HG03175 (cell line): ENCODE results near the gene USP25.

Source experiments
- ATAC-seq: cut with Tn5 transposase; IDR thresholded peaks from one replicate; pipeline ENCODE4 v1.9.1; 2021; ENCODE audit warnings: mild to moderate bottlenecking, moderate library complexity; ENCODE audit not compliant: unreplicated experiment

Gene USP25

DNA sequence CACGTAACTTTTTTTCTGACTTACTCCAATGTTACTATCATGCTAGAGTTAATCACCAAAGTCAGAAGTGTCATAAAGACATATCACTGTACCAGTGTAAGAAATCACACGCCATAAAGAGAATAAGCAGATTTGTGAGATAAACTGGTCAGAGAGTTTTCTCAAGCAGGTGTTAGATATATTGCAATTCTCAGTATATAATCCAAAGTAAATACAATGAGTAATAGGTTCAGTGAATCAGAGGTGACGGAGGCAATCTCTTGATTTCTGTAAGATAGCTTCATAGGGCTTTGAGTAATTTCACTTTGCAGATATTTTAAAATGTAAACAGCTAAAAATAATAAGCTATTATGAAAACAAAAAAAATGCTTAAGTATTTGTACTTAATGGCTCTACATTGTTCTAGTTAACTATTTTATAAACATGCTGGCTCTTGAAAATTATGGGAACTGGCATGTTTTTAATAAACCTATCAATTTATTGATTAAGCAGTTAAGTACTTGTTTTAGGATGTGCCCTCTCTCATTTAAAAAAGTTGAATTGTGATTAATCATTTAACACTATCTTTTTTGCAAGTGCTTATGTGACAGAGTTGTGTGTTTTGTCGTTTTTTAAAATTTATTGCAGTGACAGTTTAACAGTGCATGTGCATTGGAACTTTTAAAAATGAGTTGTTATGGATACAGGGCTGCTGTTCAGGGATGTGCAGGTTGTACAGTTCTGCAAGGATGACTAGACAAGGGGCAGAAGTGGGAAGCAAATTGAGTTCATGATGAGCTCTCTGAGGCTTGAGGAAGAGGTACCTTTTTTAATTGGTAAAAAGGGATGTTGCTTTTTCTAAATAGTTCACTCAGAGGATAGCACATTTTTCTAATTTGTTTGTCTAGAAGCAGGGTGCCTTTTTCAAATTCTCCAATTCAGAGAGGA is 119.1 kb downstream of the USP25 start:
- no peak for ATAC-seq

DNA sequence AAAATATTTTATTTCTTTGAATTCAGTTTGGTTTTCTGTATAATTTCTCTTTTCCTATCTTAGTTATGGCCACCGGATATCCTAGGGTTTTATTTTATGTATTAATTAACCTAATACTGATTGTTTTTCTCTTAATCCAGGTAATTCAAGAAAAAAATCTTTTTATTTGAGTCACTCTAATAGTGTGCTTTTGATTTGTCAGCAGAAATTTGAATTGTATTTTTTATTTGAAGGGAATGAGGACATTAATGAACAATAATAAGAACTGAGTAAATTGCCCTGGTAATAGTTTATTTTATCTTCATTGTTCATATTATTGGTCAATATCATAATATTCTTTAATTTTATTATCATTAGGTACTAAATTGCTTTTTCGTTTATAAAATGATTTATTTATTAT is 120.1 kb downstream of the USP25 start:
- ATAC-seq, result no peak

DNA sequence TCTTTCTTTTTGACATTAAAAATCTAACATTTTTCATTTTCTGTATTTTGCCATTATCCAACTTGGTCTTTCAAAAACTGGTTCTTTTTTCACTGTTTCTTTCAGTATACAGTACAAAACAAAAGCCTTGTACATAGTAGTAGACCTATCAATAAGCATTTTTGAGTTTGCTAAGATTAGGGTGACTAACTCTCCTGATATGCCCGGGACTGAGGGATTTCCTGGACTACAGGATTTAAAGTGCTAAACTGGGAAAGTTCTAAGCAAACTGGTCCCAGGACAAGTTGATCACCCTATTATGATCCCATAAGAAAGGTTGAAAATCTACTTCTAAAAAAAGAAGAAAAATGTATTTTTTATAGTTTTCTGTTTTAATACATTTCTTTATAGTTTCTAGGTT is 120.9 kb downstream of the USP25 start:
- no peak for ATAC-seq

DNA sequence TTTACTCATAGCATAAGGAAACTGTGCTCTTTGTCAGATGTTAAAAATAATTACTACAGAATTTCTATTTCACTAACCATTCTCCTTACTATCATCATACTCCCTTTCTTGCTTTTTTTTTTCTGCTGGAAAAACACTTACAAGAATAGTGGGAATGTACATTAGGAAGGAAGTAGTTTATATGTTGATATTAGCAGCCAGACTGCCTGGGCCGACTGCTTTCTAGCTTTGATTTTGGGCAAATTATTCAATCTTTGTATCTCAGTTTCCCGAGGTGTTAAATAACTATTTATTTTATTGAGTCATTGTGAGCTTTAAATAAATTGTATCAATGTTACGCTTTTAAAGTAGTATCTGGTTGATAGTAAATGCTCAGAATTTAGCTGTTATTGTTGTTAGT is 122.4 kb downstream of the USP25 start:
- no peak for ATAC-seq

DNA sequence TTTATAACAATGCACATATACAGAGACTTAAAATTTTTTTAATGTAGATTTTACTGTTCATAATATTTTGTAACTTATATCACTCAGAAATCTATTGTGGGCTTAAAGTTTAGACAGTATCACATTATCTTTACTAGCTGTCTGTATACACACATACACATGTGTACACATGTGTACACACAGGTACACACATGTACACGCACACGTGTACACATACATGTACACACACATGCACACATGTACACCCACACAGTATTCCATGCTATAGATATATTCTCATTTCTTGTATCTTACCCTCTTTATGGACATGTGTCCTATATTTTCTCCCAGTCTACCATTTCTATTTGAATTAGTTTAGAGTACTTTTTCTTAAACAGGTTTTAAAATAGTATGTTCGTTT is 123.3 kb downstream of the USP25 start:
- ATAC-seq, result no peak

DNA sequence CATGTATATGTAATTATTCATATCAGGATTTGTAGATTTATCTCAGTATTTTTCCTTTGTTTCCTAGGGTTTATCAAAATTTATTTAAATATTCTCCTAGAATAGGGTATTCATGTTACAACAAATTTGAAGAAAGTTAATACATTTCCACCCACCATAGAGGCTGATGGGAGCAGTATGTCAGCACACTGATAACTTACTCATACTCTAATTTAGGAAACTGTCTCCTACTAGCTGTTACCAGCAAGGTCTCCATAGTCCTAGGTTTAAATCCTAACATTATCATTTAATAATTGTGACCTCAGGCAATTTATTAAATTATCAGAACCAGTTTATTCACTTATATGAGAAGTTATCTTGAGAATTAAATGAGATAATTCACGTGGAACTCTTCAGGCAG is 127.0 kb downstream of the USP25 start:
- ATAC-seq, result no peak

DNA sequence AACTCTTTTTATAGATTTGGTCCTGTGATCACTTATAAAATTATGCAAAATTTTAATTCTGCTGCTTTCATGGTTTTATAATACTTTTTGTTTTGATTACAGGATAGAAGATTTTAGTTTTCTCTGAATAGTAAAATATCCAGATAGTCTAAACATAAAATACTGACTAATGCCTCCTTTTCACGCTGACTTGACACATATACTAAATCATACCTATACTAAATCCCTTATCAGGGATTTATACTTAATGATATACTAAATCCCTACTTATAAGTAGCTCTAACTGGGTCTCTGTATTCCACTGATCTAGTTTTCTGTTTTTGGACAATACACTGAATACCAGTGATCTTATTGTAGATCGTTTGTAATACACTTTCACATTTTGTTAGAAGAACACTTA is 128.0 kb downstream of the USP25 start:
- no peak for ATAC-seq

DNA sequence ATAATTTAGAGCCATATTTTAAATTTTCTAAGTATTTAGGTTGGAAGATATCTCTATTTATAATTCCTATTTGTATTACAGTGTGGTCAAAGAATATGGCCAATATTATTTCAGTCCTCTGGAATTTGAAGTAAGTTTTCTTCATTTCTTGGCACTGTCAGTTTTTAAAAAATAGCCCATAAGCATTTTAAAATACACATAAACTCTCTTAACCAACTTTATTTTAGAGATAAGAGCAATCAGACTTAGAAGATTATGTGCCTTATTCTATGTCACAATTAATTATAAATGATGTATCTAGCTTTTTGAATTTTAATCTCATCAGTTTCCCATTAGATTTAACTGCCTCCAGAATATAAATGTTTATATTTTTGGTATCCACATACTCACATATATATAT is 130.8 kb downstream of the USP25 start:
- no peak for ATAC-seq

DNA sequence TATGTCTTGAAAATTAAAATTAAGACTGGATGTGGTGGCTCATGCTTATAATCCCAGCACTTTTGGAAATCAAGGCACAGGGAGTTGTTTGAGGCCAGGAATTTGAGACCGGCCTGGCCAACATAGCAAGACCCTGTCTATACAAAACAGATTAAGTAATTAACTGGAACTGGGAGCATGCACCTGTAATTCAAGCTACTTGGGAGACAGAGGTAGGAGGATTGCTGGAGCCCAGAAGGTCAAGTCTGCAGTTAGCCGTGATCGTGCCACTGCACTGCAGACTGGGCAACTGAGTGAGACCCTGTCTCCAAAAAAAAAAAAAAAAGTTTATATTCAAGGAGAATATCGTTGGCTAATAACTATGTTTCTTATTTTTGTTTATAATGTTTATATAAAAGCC is 139.2 kb downstream of the USP25 start:
- no peak for ATAC-seq

DNA sequence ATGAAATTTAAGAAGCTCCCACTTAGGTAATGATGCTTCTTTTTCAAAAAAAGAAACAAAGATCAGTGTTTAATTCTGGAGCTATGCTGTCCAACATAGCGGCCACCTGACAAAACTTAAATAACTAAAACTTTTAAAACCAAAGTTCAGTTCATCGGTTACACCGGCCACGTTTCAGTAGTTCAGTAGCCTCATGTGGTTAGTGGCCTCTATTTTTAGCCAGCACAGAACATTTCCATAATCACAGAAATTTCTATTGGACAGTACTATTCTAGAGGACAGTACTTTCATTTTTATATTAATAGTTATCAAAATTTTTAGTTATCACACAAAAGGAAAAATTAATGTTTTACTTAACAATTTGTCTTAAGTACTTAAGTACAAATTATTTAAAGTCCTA is 141.0 kb downstream of the USP25 start:
- ATAC-seq, result peak; percentile 78

GRCh38 chr21:15872236-15872635 is 142.5 kb downstream of the USP25 start:
- no peak for ATAC-seq

DNA sequence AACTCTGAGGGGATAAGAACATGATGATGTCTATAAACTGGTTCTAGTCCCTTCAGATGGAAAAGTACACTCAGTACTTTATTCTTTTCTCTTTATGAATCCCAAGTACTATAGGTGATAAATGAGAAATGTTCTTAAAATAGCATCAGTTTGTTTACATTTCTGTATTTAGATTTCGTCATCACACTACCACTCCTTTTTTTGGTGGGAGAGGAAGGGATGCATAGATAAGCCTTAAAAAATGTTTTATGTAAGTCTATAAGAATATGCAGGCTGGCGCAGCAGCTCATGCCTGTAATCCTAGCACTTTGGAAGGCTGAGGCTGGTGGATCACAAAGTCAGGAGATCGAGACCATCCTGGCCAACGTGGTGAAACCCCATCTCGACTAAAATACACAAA is 144.8 kb downstream of the USP25 start:
- no peak for ATAC-seq

DNA sequence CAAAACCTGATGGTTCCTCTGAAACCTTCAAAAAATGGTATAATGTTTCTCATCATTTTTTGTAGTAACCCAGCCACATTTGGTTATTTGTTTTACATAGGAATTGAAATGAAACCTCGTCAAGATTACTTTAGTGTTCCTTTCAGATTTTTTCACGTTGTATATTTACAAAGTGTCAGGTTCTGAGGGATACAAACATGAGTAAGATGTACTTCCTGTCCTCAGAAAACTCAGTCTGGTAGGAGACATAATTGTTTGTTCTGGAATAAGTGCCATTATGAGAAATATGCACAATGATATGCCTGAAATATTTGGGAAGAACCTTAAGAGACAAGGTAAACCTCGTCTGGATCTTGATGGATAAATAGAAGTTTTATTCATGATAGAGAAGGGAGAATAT is 145.5 kb downstream of the USP25 start:
- no peak for ATAC-seq

DNA sequence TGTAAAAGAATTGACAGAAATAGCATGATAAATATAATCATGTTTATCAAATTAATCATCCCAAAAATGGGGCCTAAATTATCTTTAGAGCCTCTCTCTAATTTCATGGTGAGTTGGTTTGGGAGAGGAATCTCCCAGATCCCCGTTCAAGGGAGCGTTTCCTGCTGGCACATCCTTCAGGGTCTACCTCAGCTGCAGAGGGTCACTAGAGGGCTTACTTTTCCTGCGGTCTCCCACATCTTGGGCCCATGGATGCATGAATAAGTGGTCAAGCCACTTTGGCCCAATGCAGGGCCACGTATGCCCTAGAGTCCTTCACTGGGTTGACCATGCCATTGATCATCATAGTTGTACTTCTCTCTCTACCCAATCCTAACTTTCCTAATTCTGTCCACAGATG is 164.1 kb downstream of the USP25 start:
- no peak for ATAC-seq

- no peak for ATAC-seq
Measured at GRCh38 chr21:15894596-15894995, 164.8 kb downstream of the USP25 start.

DNA sequence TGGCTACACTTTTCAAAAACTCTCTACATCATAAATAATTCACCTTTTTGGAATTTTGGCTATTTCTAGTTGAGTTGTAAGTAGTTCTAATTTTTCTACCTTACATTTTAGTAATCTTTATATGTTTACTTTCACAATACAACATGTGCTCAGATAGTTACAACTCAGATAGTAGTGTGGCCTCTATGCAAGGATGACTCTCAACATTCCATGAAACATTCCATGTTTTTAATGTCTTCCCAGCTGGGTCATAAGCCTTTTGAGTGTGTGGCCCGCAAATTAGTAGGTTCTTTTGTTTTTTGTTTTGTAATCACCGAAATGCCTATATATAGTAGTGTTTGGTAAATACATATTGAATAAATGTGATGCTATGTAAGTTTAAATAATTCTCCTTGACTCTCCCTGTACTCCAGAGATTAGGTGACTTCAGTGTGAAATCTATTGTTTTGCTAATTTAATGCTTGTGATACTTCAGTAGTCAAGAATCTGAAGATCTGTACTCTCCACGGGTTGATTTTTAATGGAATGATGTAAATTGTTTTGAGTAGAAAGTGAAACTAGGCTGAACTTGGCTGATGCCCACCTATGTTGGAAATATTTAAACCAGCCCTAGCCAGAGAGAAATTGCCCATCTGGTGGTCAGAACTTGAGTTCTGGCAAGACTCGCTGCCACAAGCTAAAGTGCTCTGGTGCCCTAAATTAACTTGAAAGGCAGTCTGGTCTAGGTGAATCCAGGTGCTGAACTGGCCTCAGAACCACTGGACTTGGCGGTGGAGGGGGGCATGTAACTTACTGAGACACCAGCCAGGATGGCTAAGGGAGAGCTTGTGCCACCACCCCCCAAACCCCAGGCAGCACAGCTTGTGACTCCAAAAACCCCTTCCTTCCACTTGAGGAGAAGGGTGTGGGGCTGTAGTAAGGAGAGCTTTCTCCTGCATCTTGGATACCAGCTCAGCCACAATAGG is 165.6 kb downstream of the USP25 start:
- no peak for ATAC-seq

DNA sequence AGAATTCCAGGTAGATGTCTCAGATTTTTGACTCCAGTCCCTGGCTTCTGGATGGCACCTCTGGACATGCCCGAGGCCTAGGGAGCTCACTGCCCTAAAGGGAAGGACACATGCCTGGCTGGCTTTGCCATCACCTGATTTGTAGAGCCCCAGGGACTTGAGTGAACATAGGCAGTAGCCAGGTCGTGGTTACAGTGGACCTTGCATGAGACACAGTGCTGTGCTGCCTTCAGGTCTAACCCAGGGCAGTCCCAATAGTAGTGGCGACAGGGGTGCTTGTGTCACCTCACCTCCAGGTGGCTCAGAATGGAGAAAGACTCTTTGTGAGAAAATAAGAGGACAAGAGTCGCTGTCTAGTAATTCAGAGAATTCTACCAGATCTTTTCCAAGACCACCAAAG is 166.7 kb downstream of the USP25 start:
- no peak for ATAC-seq

DNA sequence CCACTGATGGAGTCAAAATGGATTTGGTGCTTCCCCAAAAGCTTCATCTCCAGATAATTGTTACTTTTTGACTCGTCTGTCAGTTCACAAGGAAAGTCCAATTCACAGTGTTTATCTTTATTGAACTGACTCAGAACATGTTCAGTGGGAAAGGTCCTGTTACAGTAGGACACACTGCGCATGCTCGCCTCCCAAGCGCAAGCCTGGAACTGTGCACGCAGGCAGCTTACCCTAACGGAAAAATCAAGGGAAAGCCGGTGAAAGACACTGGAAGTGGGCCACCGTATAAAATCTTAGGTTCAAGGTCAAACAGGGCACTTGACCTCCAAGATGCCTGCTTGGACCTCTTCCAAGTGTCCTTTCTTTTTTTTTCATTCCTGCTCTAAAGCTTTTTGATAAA is 174.6 kb downstream of the USP25 start:
- ATAC-seq, result no peak

DNA sequence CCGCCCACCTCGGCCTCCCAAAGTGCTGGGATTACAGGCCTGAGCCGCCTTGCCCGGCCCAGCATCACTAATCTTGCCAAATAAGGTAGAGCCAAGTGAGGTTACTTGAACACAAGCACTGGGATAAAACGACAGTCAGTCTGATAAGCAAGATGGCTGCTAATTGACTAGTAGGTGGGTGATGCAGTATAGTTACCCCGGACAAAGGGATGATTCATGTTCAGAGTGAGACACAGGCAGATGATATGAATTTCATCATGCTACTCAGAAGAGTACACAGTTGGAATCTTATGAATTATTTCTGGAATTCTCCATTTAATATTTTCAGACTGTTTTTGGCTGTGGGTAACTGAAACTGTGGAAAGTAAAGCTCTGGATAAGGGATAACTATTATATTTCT is 178.4 kb downstream of the USP25 start:
- ATAC-seq, result no peak

DNA sequence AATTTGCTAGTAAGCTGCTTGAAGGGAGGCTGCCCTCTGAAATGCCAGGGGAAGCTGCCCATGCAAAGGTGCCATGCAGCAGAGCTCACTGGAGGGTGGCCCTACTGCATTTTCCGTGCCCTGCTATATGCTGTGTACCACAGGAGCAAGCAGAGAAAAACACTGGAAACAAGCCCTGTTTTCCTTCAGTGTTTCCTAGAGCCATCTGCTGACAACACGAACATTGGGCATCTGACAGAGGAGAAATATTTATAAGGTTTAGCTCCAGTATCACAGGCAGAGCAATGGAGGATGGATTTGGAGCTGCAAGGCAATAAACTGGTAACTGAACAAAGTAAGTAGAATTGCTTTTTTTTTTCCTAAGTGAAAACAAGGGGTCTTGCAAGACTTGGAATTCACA is 198.4 kb downstream of the USP25 start:
- ATAC-seq, result no peak

DNA sequence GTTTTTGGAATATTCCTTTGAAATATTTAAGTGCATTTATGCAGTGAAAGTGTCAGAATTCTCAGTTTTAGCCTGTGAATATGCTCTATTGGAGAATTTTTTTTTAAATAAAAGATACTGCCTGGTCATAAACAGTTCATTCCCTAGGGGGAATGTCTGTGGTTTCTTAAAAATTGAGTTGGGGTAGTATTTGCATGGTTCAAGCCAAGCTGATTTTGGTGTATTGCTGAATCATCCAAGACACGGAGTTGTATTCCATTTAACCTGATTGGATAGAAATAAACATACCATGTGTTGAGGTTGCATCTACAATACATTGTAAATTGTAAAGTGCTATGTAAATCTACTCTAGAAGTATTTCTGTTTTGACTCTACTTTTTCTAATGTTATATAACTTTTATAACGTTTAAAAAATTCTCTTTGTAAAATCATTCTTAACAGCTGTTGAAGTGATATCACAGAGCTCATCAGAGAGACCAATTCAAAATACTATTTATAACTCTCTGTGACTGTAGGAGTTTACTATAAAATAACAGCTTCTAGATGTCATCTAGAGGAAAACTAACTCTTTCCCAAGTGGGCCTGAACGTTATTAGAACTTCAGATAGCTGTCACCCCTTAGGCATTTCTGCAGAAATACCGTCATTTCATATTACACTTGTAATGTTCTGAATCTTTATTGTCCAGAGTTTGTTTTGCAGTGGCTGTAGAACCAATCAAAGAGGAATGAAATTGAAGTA is 199.1 kb downstream of the USP25 start:
- no peak for ATAC-seq
